GM18519 (cell line): ENCODE data around the gene DNASE2.
"Not testable (repeated sequence)": the region's sequence is repeated elsewhere in the genome, so short reads cannot be mapped to it uniquely, and the experiment has no call there.

Experiments
- ATAC-seq: cut with Tn5 transposase; IDR thresholded peaks from one replicate; pipeline ENCODE4 v1.9.1; 2021; ENCODE audit warnings: mild to moderate bottlenecking, moderate library complexity; ENCODE audit not compliant: unreplicated experiment, low FRiP score

DNASE2 gene

GRCh38 chr19:12865746-12866415, 15.4 kb downstream of the DNASE2 start:
- ATAC-seq: no peak

- no peak for ATAC-seq
Measured at GRCh38 chr19:12864721-12865715, 16.2 kb downstream of the DNASE2 start.

- ATAC-seq: no peak
Measured at GRCh38 chr19:12864143-12864542, 17.1 kb downstream of the DNASE2 start.

- ATAC-seq: no peak
Measured at GRCh38 chr19:12859546-12859945, 21.7 kb downstream of the DNASE2 start.

- ATAC-seq: no peak
Measured at GRCh38 chr19:12858041-12858928, 23.0 kb downstream of the DNASE2 start.

- ATAC-seq: no peak
Measured at GRCh38 chr19:12856653-12857052, 24.6 kb downstream of the DNASE2 start.

GRCh38 chr19:12847159-12848139, 33.8 kb downstream of the DNASE2 start:
- ATAC-seq: no peak

GRCh38 chr19:12846613-12847012, 34.6 kb downstream of the DNASE2 start:
- ATAC-seq: not testable (repeated sequence)

- no peak for ATAC-seq
Measured at GRCh38 chr19:12843999-12844732, 37.1 kb downstream of the DNASE2 start.

GRCh38 chr19:12843328-12843727, 37.9 kb downstream of the DNASE2 start:
- no peak for ATAC-seq

GRCh38 chr19:12842511-12842910, 38.7 kb downstream of the DNASE2 start:
- no peak for ATAC-seq

- ATAC-seq: no peak
Measured at GRCh38 chr19:12841094-12841493, 40.2 kb downstream of the DNASE2 start.

- no peak for ATAC-seq
Measured at GRCh38 chr19:12840091-12841079, 40.9 kb downstream of the DNASE2 start.

- ATAC-seq: no peak
Measured at GRCh38 chr19:12838886-12839756, 42.1 kb downstream of the DNASE2 start.

GRCh38 chr19:12838182-12838885, 42.9 kb downstream of the DNASE2 start, which contains the start of gene MAST1:
TSS of gene MAST1 (plus strand) at chr19:12838515. CDS start at chr19:12838573, 58 bp downstream.
- no peak for ATAC-seq

- ATAC-seq: no peak
Measured at GRCh38 chr19:12837225-12837624, 44.0 kb downstream of the DNASE2 start.
